ENCODE measurements around the gene LRPPRC.

DNA sequence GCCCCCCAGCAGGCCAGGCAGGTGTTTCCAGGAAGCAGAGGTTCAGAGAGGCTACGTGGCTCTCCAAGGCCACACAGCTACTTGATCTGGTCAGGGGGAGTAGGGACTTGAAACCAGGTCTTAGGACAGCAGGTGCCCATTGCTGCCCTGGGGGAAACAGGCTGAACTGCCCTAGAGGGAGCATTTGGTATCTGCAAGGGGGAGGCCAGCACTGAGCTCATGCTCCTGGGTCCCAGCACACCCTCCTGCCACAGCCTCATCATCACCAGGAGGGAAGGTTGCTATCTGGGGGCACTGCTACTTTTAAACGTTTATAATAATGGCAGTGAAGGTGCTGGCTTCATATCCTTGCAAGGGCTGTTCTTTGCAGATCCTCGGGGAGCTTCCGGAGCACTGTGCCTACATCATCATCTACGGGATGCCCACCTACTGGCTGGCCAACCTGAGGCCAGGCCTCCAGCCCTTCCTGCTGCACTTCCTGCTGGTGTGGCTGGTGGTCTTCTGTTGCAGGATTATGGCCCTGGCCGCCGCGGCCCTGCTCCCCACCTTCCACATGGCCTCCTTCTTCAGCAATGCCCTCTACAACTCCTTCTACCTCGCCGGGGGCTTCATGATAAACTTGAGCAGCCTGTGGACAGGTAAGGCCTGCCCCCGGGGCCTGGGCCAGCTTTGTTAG, 120.9 kb downstream of the LRPPRC start:
- TF ChIP-seq, protein P1, sequence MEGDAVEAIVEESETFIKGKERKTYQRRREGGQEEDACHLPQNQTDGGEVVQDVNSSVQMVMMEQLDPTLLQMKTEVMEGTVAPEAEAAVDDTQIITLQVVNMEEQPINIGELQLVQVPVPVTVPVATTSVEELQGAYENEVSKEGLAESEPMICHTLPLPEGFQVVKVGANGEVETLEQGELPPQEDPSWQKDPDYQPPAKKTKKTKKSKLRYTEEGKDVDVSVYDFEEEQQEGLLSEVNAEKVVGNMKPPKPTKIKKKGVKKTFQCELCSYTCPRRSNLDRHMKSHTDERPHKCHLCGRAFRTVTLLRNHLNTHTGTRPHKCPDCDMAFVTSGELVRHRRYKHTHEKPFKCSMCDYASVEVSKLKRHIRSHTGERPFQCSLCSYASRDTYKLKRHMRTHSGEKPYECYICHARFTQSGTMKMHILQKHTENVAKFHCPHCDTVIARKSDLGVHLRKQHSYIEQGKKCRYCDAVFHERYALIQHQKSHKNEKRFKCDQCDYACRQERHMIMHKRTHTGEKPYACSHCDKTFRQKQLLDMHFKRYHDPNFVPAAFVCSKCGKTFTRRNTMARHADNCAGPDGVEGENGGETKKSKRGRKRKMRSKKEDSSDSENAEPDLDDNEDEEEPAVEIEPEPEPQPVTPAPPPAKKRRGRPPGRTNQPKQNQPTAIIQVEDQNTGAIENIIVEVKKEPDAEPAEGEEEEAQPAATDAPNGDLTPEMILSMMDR (IDR thresholded peaks at IDR 0.05) = no peak
- no peak for TF ChIP-seq POLR2A (IDR thresholded peaks at IDR 0.05)
